Stimulated activated CD4-positive, alpha-beta T cell treated with anti-CD3 and anti-CD28 coated beads, Interleukin-4, amount 100 ng/mL, for 4 hours (primary cell): Measurements from ENCODE around the gene CISD2.
"Not testable (repeated sequence)": the region's sequence is repeated elsewhere in the genome, so short reads cannot be mapped to it uniquely, and the experiment has no call there.

Experiments
- DNase-seq, 2 experiments: peaks; one replicate each; pipeline ENCODE4 v3.0.0-alpha.2; 2020

CISD2 gene

GRCh38 chr4:102935716-102936115, 66.9 kb downstream of the CISD2 start:
- no peak for DNase-seq

DNA sequence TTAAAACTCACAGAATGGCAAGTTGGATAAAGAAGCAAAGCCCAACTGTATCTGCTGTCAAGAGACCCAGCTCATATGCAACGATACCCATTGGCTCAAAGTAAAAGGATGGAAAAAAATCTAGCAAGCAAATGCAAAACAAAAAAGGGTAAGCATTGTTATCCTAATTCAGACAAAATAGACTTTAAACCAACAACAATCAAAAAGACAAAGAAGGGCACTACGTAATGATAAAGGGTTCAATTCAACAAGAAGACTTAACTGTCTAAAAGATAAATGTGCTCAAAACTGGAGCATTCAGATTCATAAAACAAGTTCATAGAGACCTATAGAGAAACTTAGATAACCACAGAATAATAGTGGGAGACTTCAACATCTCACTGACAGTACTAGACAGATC, 69.3 kb downstream of the CISD2 start:
- not testable (repeated sequence) for DNase-seq
